NCI-H460 (cell line): ENCODE data around the gene PSMD1. TPM values are rescaled to one million over a fixed set of nuclear protein-coding genes. Genes with fewer than 3 reads are reported as not detected.
A peak's percentile ranks its signal among the peaks of the same experiment; 100 is the strongest.
"Not testable (repeated sequence)": the region's sequence is repeated elsewhere in the genome, so short reads cannot be mapped to it uniquely, and the experiment has no call there.

ENCODE experiments used
- DNase-seq: peaks from one replicate; pipeline ENCODE4 v3.0.0-alpha.2; 2016; ENCODE audit warnings: low read depth; ENCODE audit errors: extremely low read depth
- polyA plus RNA-seq: library from polyadenylated mRNA; depleted of rRNA; stranded (reverse); fragments of >200 nt; gene quantifications from 2 replicates; pipeline ENCODE4 v1.2.3, GENCODE V29; 2014; cell fraction: nucleus; rRNA removed
- total RNA-seq: library from RNA; depleted of rRNA; stranded (reverse); fragments of >200 nt; shearing (Covaris generic); gene quantifications from 2 replicates; pipeline ENCODE4 v1.2.3, GENCODE V29; 2014; rRNA removed

PSMD1 gene
- total RNA-seq = 78.2 and 92.7 TPM in 2 replicates
- 85.7 and 87.5 TPM in 2 replicates for polyA plus RNA-seq

GRCh38 chr2:231056453-231057416, at the start of gene PSMD1:
TSS of gene PSMD1 (plus strand) at chr2:231056867. CDS start at chr2:231057026, 159 bp downstream.
- peak; percentile 92 for DNase-seq

GRCh38 chr2:231007286-231008098, 49.2 kb upstream of the PSMD1 start:
- no peak for DNase-seq

- no peak for DNase-seq
These were observed 48.5 kb upstream of the PSMD1 start for GRCh38 chr2:231008131-231008530.

GRCh38 chr2:231009236-231009919, 47.3 kb upstream of the PSMD1 start:
- no peak for DNase-seq

- DNase-seq = no peak
These were observed 46.4 kb upstream of the PSMD1 start for GRCh38 chr2:231010201-231010730.

GRCh38 chr2:231011526-231011925, 45.1 kb upstream of the PSMD1 start:
- no peak for DNase-seq

- no peak for DNase-seq
These were observed 44.2 kb upstream of the PSMD1 start for GRCh38 chr2:231012463-231012862.

- DNase-seq = no peak
These were observed 42.8 kb upstream of the PSMD1 start for GRCh38 chr2:231013820-231014219.

- no peak for DNase-seq
These were observed 41.2 kb upstream of the PSMD1 start for GRCh38 chr2:231015478-231015877.

GRCh38 chr2:231015926-231016325, 40.7 kb upstream of the PSMD1 start:
- no peak for DNase-seq

- DNase-seq = no peak
These were observed 40.0 kb upstream of the PSMD1 start for GRCh38 chr2:231016566-231017230.

- DNase-seq = no peak
These were observed 39.5 kb upstream of the PSMD1 start for GRCh38 chr2:231017231-231017598.

- DNase-seq = no peak
These were observed 38.5 kb upstream of the PSMD1 start for GRCh38 chr2:231018184-231018583.

- DNase-seq = not testable (repeated sequence)
These were observed 31.6 kb upstream of the PSMD1 start for GRCh38 chr2:231025059-231025458.

GRCh38 chr2:231028889-231029288, 27.8 kb upstream of the PSMD1 start:
- DNase-seq = no peak

GRCh38 chr2:231029563-231029962, 27.1 kb upstream of the PSMD1 start:
- DNase-seq = no peak

- DNase-seq = no peak
These were observed 25.9 kb upstream of the PSMD1 start for GRCh38 chr2:231030725-231031124.

- DNase-seq = no peak
These were observed 24.0 kb upstream of the PSMD1 start for GRCh38 chr2:231032575-231033140.
